ENCODE data around the gene CHRM1. TPM values are rescaled to one million over a fixed set of nuclear protein-coding genes. Genes with fewer than 3 reads are reported as not detected.

Gene CHRM1
- total RNA-seq, 5 donors from 2014 or later (not counting 1 experiment from before 2014, with no cell fraction given): not detected

GRCh38 chr11:62922189-62922589, 1.0 kb upstream of the CHRM1 start:
- Mint-ChIP-seq H3K4me1 (peaks cover 24 to 33% (median 29%) of the 10 kb centered on the region in 3 donors), H3K27ac (no peak overlapping the region), H3K36me3 (no peaks in the 10 kb centered on the region), H3K4me3 (peak overlapping the region; percentile 18 to 79 (median 58)), H3K9me3 (no peaks in the 10 kb centered on the region), H3K27me3 (peaks cover 44 to 61% of the 10 kb centered on the region in 2 donors)
- Histone ChIP-seq H3K36me3 (ENCODE audit: control insufficient read depth in 2 of 2, extremely low read depth in 1 of 2, insufficient read depth in 1 of 2, low read length in 1 of 2) (no peaks in the 10 kb centered on the region), H3K4me3 (ENCODE audit: control insufficient read depth in 1 of 2, extremely low read depth in 1 of 2, low read length in 1 of 2) (no peak overlapping the region), H3K27ac (ENCODE audit: low read length) (no peak overlapping the region), H3K27me3 (replicated peaks in 1 of 2; ENCODE audit: control insufficient read depth in 2 of 2, extremely low read depth in 1 of 2, insufficient read depth in 2 of 2, low read length in 1 of 2) (peaks cover 0 to 88% of the 10 kb centered on the region in 2 experiments), H3K4me1 (ENCODE audit: control insufficient read depth in 1 of 2, extremely low read depth in 1 of 2, insufficient read depth in 2 of 2, low read length in 2 of 2) (peaks cover 0 to 40% of the 10 kb centered on the region in 2 experiments), H3K9me3 (no peaks in the 10 kb centered on the region)
- CTCF ChIA-PET: interaction anchor here in 1 of 2 donors (1.3 kb wide), 1 partner anchor 15 kb away, joined by 6 read pairs; no protein-coding TSS in a partner anchor
- POLR2A ChIA-PET: no interaction called here
- WGBS (ENCODE audit: insufficient coverage): 62% methylated on average over 4 of the region's 4 CpGs
- ATAC-seq (replicated peaks in 1 of 4) (no peak), DNase-seq (no peak)

GRCh38 chr11:62921573-62922188, 518 bp upstream of the CHRM1 start:
- Histone ChIP-seq H3K27me3 (replicated peaks in 1 of 2; ENCODE audit: control insufficient read depth in 2 of 2, extremely low read depth in 1 of 2, insufficient read depth in 2 of 2, low read length in 1 of 2) (peaks cover 0 to 87% of the 10 kb centered on the region in 2 experiments), H3K27ac (ENCODE audit: low read length) (no peak overlapping the region), H3K9me3 (no peaks in the 10 kb centered on the region), H3K4me3 (ENCODE audit: control insufficient read depth in 1 of 2, extremely low read depth in 1 of 2, low read length in 1 of 2) (no peak overlapping the region), H3K36me3 (ENCODE audit: control insufficient read depth in 2 of 2, extremely low read depth in 1 of 2, insufficient read depth in 1 of 2, low read length in 1 of 2) (no peaks in the 10 kb centered on the region), H3K4me1 (ENCODE audit: control insufficient read depth in 1 of 2, extremely low read depth in 1 of 2, insufficient read depth in 2 of 2, low read length in 2 of 2) (peaks cover 0 to 35% of the 10 kb centered on the region in 2 experiments)
- Mint-ChIP-seq H3K36me3 (no peaks in the 10 kb centered on the region), H3K27me3 (peaks cover 44 to 57% of the 10 kb centered on the region in 2 donors), H3K27ac (no peak overlapping the region), H3K9me3 (no peaks in the 10 kb centered on the region), H3K4me1 (peaks cover 24 to 30% (median 26%) of the 10 kb centered on the region in 3 donors), H3K4me3 (no peak overlapping the region)
- no peak for ATAC-seq (replicated peaks in 1 of 4)
- ChIA-PET CTCF (interaction anchor here in 1 of 2 donors (1.3 kb wide), 1 partner anchor 15 kb away, joined by 6 read pairs; no protein-coding TSS in a partner anchor), POLR2A (no interaction called here)
- 55% methylated on average over 16 of the region's 19 CpGs for WGBS (ENCODE audit: insufficient coverage)
- no peak for DNase-seq

- H3K4me1 ChIP-seq (ENCODE audit: control insufficient read depth in 1 of 2, extremely low read depth in 1 of 2, insufficient read depth in 2 of 2, low read length in 2 of 2): peaks cover 0 to 19% of the 10 kb centered on the region in 2 experiments
- no peaks in the 10 kb centered on the region for H3K9me3 ChIP-seq
- Mint-ChIP-seq H3K4me1 (peaks cover 9 to 15% (median 10%) of the 10 kb centered on the region in 3 donors), H3K36me3 (no peaks in the 10 kb centered on the region), H3K27ac (no peak overlapping the region), H3K27me3 (peaks cover 31 to 42% of the 10 kb centered on the region in 2 donors), H3K4me3 (no peak overlapping the region), H3K9me3 (no peaks in the 10 kb centered on the region)
- CTCF ChIA-PET: no interaction called here
- POLR2A ChIA-PET: no interaction called here
- no peak overlapping the region for H3K27ac ChIP-seq (ENCODE audit: low read length)
- H3K27me3 ChIP-seq (replicated peaks in 1 of 2; ENCODE audit: control insufficient read depth in 2 of 2, extremely low read depth in 1 of 2, insufficient read depth in 2 of 2, low read length in 1 of 2): peaks cover 0 to 71% of the 10 kb centered on the region in 2 experiments
- no peak overlapping the region for H3K4me3 ChIP-seq (ENCODE audit: control insufficient read depth in 1 of 2, extremely low read depth in 1 of 2, low read length in 1 of 2)
- ATAC-seq (replicated peaks in 1 of 4) (no peak), DNase-seq (no peak)
- 73% methylated on average over 11 of the region's 11 CpGs for WGBS (ENCODE audit: insufficient coverage)
- H3K36me3 ChIP-seq (ENCODE audit: control insufficient read depth in 2 of 2, extremely low read depth in 1 of 2, insufficient read depth in 1 of 2, low read length in 1 of 2): no peaks in the 10 kb centered on the region
Observed at GRCh38 chr11:62919898-62920640, 1.1 kb downstream of the CHRM1 start.

GRCh38 chr11:62919476-62919875, 1.7 kb downstream of the CHRM1 start:
- no peak for DNase-seq
- ChIA-PET POLR2A (no interaction called here), CTCF (no interaction called here)
- Histone ChIP-seq H3K9me3 (no peaks in the 10 kb centered on the region), H3K4me1 (ENCODE audit: control insufficient read depth in 1 of 2, extremely low read depth in 1 of 2, insufficient read depth in 2 of 2, low read length in 2 of 2) (peaks cover 0 to 17% of the 10 kb centered on the region in 2 experiments), H3K27ac (ENCODE audit: low read length) (no peak overlapping the region), H3K27me3 (replicated peaks in 1 of 2; ENCODE audit: control insufficient read depth in 2 of 2, extremely low read depth in 1 of 2, insufficient read depth in 2 of 2, low read length in 1 of 2) (peaks cover 0 to 65% of the 10 kb centered on the region in 2 experiments), H3K36me3 (ENCODE audit: control insufficient read depth in 2 of 2, extremely low read depth in 1 of 2, insufficient read depth in 1 of 2, low read length in 1 of 2) (no peaks in the 10 kb centered on the region), H3K4me3 (ENCODE audit: control insufficient read depth in 1 of 2, extremely low read depth in 1 of 2, low read length in 1 of 2) (no peak overlapping the region)
- peaks cover 8 to 15% (median 10%) of the 10 kb centered on the region in 3 donors for H3K4me1 Mint-ChIP-seq
- no peak overlapping the region for H3K4me3 Mint-ChIP-seq
- H3K36me3 Mint-ChIP-seq: no peaks in the 10 kb centered on the region
- no peak overlapping the region for H3K27ac Mint-ChIP-seq
- H3K9me3 Mint-ChIP-seq: no peaks in the 10 kb centered on the region
- no peak for ATAC-seq (replicated peaks in 1 of 4)
- peaks cover 29 to 38% of the 10 kb centered on the region in 2 donors for H3K27me3 Mint-ChIP-seq
- 93% methylated on average over 10 of the region's 10 CpGs for WGBS (ENCODE audit: insufficient coverage)

GRCh38 chr11:62918531-62918930, 2.6 kb downstream of the CHRM1 start:
- Mint-ChIP-seq H3K27me3 (peaks cover 29 to 33% of the 10 kb centered on the region in 2 donors), H3K4me1 (peaks cover 3 to 8% (median 5%) of the 10 kb centered on the region in 3 donors), H3K27ac (no peak overlapping the region), H3K9me3 (no peaks in the 10 kb centered on the region), H3K4me3 (no peak overlapping the region), H3K36me3 (no peaks in the 10 kb centered on the region)
- H3K4me3 ChIP-seq (ENCODE audit: control insufficient read depth in 1 of 2, extremely low read depth in 1 of 2, low read length in 1 of 2): no peak overlapping the region
- peaks cover 0 to 8% of the 10 kb centered on the region in 2 experiments for H3K4me1 ChIP-seq (ENCODE audit: control insufficient read depth in 1 of 2, extremely low read depth in 1 of 2, insufficient read depth in 2 of 2, low read length in 2 of 2)
- H3K9me3 ChIP-seq: no peaks in the 10 kb centered on the region
- ChIA-PET CTCF (interaction anchor here in 1 of 2 donors (0.8 kb wide), 1 partner anchor 13 kb away, joined by 3 read pairs; no protein-coding TSS in a partner anchor), POLR2A (no interaction called here)
- 63% methylated on average over 5 of the region's 5 CpGs for WGBS (ENCODE audit: insufficient coverage)
- H3K36me3 ChIP-seq (ENCODE audit: control insufficient read depth in 2 of 2, extremely low read depth in 1 of 2, insufficient read depth in 1 of 2, low read length in 1 of 2): no peaks in the 10 kb centered on the region
- no peak overlapping the region for H3K27ac ChIP-seq (ENCODE audit: low read length)
- no peak for ATAC-seq (replicated peaks in 1 of 4)
- DNase-seq: no peak
- H3K27me3 ChIP-seq (replicated peaks in 1 of 2; ENCODE audit: control insufficient read depth in 2 of 2, extremely low read depth in 1 of 2, insufficient read depth in 2 of 2, low read length in 1 of 2): peaks cover 0 to 55% of the 10 kb centered on the region in 2 experiments

GRCh38 chr11:62917906-62918502, 3.2 kb downstream of the CHRM1 start:
- ChIA-PET CTCF (interaction anchor here in 1 of 2 donors (0.8 kb wide), 1 partner anchor 12 kb away, joined by 3 read pairs; no protein-coding TSS in a partner anchor), POLR2A (no interaction called here)
- H3K36me3 ChIP-seq (ENCODE audit: control insufficient read depth in 2 of 2, extremely low read depth in 1 of 2, insufficient read depth in 1 of 2, low read length in 1 of 2): no peaks in the 10 kb centered on the region
- 85% methylated on average over 9 of the region's 11 CpGs for WGBS (ENCODE audit: insufficient coverage)
- H3K9me3 ChIP-seq: no peaks in the 10 kb centered on the region
- H3K27ac ChIP-seq (ENCODE audit: low read length): no peak overlapping the region
- no peaks in the 10 kb centered on the region for H3K9me3 Mint-ChIP-seq
- peaks cover 29 to 30% of the 10 kb centered on the region in 2 donors for H3K27me3 Mint-ChIP-seq
- H3K4me1 ChIP-seq (ENCODE audit: control insufficient read depth in 1 of 2, extremely low read depth in 1 of 2, insufficient read depth in 2 of 2, low read length in 2 of 2): peaks cover 0 to 3% of the 10 kb centered on the region in 2 experiments
- no peaks in the 10 kb centered on the region for H3K36me3 Mint-ChIP-seq
- no peak overlapping the region for H3K4me3 ChIP-seq (ENCODE audit: control insufficient read depth in 1 of 2, extremely low read depth in 1 of 2, low read length in 1 of 2)
- ATAC-seq (replicated peaks in 1 of 4): no peak
- H3K4me1 Mint-ChIP-seq: peaks cover 0 to 4% (median 3%) of the 10 kb centered on the region in 3 donors
- DNase-seq: no peak
- H3K27me3 ChIP-seq (replicated peaks in 1 of 2; ENCODE audit: control insufficient read depth in 2 of 2, extremely low read depth in 1 of 2, insufficient read depth in 2 of 2, low read length in 1 of 2): peaks cover 0 to 50% of the 10 kb centered on the region in 2 experiments
- no peak overlapping the region for H3K4me3 Mint-ChIP-seq
- H3K27ac Mint-ChIP-seq: no peak overlapping the region

Measured in T-cell (primary cell).